Esophagus muscularis mucosa (tissue), 4 donors: ENCODE measurements around the gene PRM3. TPM values are rescaled to one million over a fixed set of nuclear protein-coding genes. Genes with fewer than 3 reads are reported as not detected.
"Not testable (repeated sequence)": the region's sequence is repeated elsewhere in the genome, so short reads cannot be mapped to it uniquely, and the experiment has no call there.

Experiments used
- DNase-seq: peaks from one replicate; pipeline ENCODE4 v3.0.0-alpha.2; 2017; ENCODE audit errors: extremely low spot score
- H3K27ac ChIP-seq, 4 donors: fragments of 200-600 bp; sonication (generic); replicated peaks in 1 of 4; 1 replicate in 3 of 4; 2 replicates in 1 of 4; pipeline ENCODE4 v1.5.1; 2016 to 2019; ENCODE audit warnings: mild to moderate bottlenecking in 1 of 4
- H3K27me3 ChIP-seq, 4 donors: fragments of 200-600 bp; sonication (generic); one replicate each; pipeline versions ENCODE4 v1.5.1 to v1.6.0; 2016 to 2019
- H3K36me3 ChIP-seq, 4 donors: fragments of 200-600 bp; sonication (generic); one replicate each; pipeline ENCODE4 v1.5.1; 2016 to 2019
- H3K4me1 ChIP-seq, 4 donors: fragments of 200-600 bp; sonication (generic); one replicate each; pipeline ENCODE4 v1.5.1; 2016 to 2019
- H3K4me3 ChIP-seq, 4 donors: fragments of 200-600 bp; sonication (generic); 1 replicate in 2 of 4; 2 replicates in 2 of 4; pipeline ENCODE4 v1.5.1; 2016 to 2019; ENCODE audit warnings: mild to moderate bottlenecking in 4 of 4, moderate library complexity in 1 of 4
- H3K9me3 ChIP-seq, 4 donors: fragments of 200-600 bp; sonication (generic); 1 replicate in 3 of 4; 2 replicates in 1 of 4; pipeline ENCODE4 v1.5.1; 2016 to 2019
- CTCF ChIP-seq, 3 experiments: fragments of 200-600 bp in 2 of 3; fragments of 450-650 bp in 1 of 3; sonication (generic) in 2 of 3; IDR thresholded peaks; one replicate each; pipeline ENCODE4 v1.5.1; 2017 to 2019; ENCODE audit warnings: antibody characterized with exemption in 3 of 3, mild to moderate bottlenecking in 2 of 3, moderate library complexity in 1 of 3
- EP300 ChIP-seq: sonication (generic); formaldehyde crosslinking; IDR thresholded peaks from one replicate; pipeline ENCODE4 v1.6.1; 2017; ENCODE audit warnings: antibody characterized with exemption
- POLR2A ChIP-seq: fragments of 450-650 bp; IDR thresholded peaks from one replicate; pipeline ENCODE4 v1.6.1; 2017; ENCODE audit warnings: antibody characterized with exemption, moderate library complexity, mild to moderate bottlenecking, low read depth
- POLR2AphosphoS5 ChIP-seq, 2 donors: sonication (generic); formaldehyde crosslinking; IDR thresholded peaks; one replicate each; pipeline ENCODE4 v1.6.1; 2017; ENCODE audit warnings: antibody characterized with exemption in 2 of 2
- WGBS: methylation state at CpG from one replicate; pipeline ENCODE4 v1.1.5; 2018; 5-methylcytosine and 5-hydroxymethylcytosine counted together
- intact Hi-C: fragments of 100-400 bp; cut with DNase I; formaldehyde crosslinking; loops from one replicate; pipeline ENCODE4 v1.15.1; 2023
- total RNA-seq, 4 donors: library from RNA; depleted of rRNA; stranded (reverse); fragments of >200 nt; gene quantifications; one replicate each; pipeline versions ENCODE4 v1.1.0 to v1.2.1, GENCODE V29; 2016

Gene PRM3
- total RNA-seq, 4 donors from 2014 or later = not detected

DNA sequence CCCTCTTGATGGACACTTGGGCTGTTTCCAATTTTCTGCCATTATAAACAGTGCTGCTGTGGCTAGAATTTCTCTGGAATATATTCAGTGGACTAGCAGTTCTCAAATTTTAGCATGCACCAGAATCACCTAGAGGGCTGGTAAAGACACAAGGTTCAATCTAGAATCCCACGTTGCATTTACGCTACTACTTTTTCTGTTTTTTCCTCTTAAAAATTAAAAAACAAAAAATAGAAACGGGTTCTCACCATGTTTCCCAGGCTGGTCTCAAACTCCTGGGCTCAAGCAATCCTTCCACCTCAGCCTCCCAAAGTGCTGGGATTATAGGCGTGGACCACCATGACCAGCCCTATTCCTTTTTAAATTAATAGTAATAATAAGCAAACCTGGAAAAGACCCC, 22.2 kb upstream of the PRM3 start:
- no peaks in the 10 kb centered on the region for H3K36me3 ChIP-seq
- DNase-seq = no peak
- peaks cover 13 to 15% (median 14%) of the 10 kb centered on the region in 4 donors for H3K4me1 ChIP-seq
- TF ChIP-seq EP300 (no peak), POLR2AphosphoS5 (IDR thresholded peaks at IDR 0.05) (no peak), POLR2A (no peak), CTCF (IDR thresholded peaks at IDR 0.05) (no peak)
- no peak overlapping the region for H3K27ac ChIP-seq
- intact Hi-C loops = no loop called here
- H3K9me3 ChIP-seq = no peaks in the 10 kb centered on the region
- no peaks in the 10 kb centered on the region for H3K27me3 ChIP-seq
- H3K4me3 ChIP-seq = no peak overlapping the region
- WGBS = 89% methylated on average over 4 of the region's 4 CpGs

GRCh38 chr16:11292076-11292748, 18.8 kb upstream of the PRM3 start:
- Histone ChIP-seq H3K27me3 (no peaks in the 10 kb centered on the region), H3K9me3 (no peaks in the 10 kb centered on the region), H3K4me1 (peaks cover 5 to 7% (median 6%) of the 10 kb centered on the region in 4 donors), H3K4me3 (no peak overlapping the region), H3K27ac (no peak overlapping the region), H3K36me3 (no peaks in the 10 kb centered on the region)
- WGBS = 85% methylated on average over 7 of the region's 7 CpGs
- no peak for DNase-seq
- intact Hi-C loops = no loop called here
- TF ChIP-seq EP300 = no peak
- no peak for TF ChIP-seq CTCF (IDR thresholded peaks at IDR 0.05)
- no peak for TF ChIP-seq POLR2A
- no peak for TF ChIP-seq POLR2AphosphoS5 (IDR thresholded peaks at IDR 0.05)

DNA sequence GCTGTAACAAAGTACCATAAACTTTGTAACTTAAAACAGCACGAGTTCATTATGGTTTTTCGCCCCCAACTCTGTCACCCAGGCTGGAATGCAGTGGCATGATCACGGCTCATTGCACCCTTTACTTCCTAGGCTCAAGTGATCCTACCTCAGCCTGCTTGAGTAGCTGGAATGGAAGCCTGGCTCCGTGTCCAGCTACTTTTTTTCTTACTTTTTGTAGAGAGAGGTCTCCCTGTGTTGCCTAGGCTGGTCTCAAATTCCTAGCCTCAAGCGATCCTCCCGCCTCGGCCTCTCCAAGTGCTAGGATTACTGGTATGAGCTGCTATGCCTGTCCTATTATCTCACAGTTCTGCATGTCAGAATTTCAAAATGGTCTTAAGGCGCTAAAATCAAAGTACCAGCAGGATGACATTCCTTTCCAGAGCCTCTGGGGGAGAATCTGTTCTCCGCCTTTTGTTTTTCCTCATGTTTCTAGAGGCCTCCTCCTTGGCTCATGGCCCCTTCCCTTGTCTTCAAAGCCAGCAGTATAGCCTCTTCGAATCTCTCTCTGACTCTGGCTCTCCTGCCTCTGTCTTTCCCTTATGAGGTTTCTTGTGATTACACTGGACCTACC, 17.8 kb upstream of the PRM3 start:
- no peak for TF ChIP-seq POLR2A
- no peak for TF ChIP-seq CTCF (IDR thresholded peaks at IDR 0.05)
- TF ChIP-seq EP300 = no peak
- no peak for TF ChIP-seq POLR2AphosphoS5 (IDR thresholded peaks at IDR 0.05)
- H3K27me3 ChIP-seq = no peaks in the 10 kb centered on the region
- intact Hi-C loops = no loop called here
- no peak overlapping the region for H3K27ac ChIP-seq
- WGBS = 84% methylated on average over 10 of the region's 10 CpGs
- H3K36me3 ChIP-seq = no peaks in the 10 kb centered on the region
- DNase-seq = no peak
- H3K9me3 ChIP-seq = no peaks in the 10 kb centered on the region
- no peaks in the 10 kb centered on the region for H3K4me1 ChIP-seq
- no peak overlapping the region for H3K4me3 ChIP-seq

- H3K9me3 ChIP-seq = no peaks in the 10 kb centered on the region
- no peak overlapping the region for H3K4me3 ChIP-seq
- intact Hi-C loops = no loop called here
- DNase-seq = no peak
- TF ChIP-seq EP300 = no peak
- no peak for TF ChIP-seq CTCF (IDR thresholded peaks at IDR 0.05)
- TF ChIP-seq POLR2A = no peak
- no peaks in the 10 kb centered on the region for H3K4me1 ChIP-seq
- H3K27me3 ChIP-seq = no peaks in the 10 kb centered on the region
- H3K36me3 ChIP-seq = no peaks in the 10 kb centered on the region
- 96% methylated on average over 8 of the region's 8 CpGs for WGBS
- no peak overlapping the region for H3K27ac ChIP-seq
Observed at GRCh38 chr16:11290102-11290893, 16.9 kb upstream of the PRM3 start.

DNA sequence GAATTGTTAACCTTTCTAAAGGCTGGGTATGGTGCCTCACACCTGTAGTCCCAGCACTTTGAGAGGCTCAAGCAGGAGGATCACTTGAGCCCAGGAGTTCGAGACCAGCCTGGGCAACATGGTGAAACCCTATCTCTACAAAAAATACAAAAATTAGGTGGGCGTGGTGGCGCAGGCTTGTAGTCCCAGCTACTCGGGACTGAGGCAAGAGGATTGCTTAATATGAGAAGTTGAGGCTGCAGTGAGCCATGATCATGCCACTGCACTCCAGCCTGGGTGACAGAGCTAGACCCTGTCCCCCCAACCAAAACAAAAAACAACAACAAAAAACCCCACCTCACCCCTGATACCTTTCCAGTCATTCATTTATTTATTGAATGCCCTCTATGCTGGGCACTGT, 16.3 kb upstream of the PRM3 start:
- 90% methylated on average over 4 of the region's 4 CpGs for WGBS
- not testable (repeated sequence) for DNase-seq

More for the DNA sequence above, 16.3 kb upstream of the PRM3 start:
- H3K36me3 ChIP-seq, H3K4me1 ChIP-seq, H3K27ac ChIP-seq, H3K4me3 ChIP-seq, intact Hi-C loops, H3K27me3 ChIP-seq, H3K9me3 ChIP-seq: not testable (repeated sequence)
